Measurements from ENCODE around the gene IL22.

The IL22 gene, protein sequence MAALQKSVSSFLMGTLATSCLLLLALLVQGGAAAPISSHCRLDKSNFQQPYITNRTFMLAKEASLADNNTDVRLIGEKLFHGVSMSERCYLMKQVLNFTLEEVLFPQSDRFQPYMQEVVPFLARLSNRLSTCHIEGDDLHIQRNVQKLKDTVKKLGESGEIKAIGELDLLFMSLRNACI

DNA sequence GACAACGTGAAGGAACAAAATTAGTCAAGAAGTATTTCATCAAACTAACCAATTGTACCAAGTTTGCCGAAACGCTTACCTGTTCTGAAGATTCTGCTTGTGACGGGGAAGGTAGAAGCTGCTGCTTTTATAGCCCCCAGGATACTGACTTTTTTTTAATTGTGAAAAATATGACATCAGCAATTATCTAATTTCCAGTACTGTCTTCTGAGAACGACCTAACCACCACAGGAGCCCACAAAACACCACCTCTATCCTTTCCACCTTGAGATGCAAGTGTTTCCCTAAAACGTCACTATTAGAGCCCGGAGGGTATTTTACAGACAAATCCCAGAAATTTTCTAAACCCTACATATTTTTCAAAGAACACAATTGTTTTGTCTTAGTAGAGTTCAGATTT is at the start of gene IL22:
IL22 (minus strand) TSS at position 101 of the 400 bp plus-strand sequence. CDS start 156 bp downstream, outside the sequence.
- no peak within 1 kb of the TSS for H3K4me3 ChIP-seq (ENCODE audit: low read depth, low read length)

DNA sequence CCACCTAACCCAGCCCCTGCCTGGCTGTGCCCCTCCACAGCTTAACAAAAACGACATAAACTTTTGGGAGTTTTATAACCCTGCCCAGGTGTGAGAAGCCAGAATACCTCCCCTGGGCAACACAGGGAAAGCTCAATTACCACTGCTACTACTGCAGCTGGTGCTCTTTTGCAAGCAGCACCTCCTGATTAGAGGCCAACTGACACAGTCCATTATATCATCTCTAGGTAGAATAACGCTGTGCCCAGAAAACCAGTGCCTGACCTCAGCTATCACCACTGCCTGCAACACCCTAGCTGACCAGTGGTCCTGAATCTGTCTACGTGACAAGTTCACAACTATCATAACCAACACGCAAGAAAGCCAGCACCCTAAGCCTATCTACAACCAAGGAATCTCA is 44.5 kb upstream of the IL22 start:
- H3K4me3 ChIP-seq (ENCODE audit: low read depth, low read length) = no peak overlapping the region

DNA sequence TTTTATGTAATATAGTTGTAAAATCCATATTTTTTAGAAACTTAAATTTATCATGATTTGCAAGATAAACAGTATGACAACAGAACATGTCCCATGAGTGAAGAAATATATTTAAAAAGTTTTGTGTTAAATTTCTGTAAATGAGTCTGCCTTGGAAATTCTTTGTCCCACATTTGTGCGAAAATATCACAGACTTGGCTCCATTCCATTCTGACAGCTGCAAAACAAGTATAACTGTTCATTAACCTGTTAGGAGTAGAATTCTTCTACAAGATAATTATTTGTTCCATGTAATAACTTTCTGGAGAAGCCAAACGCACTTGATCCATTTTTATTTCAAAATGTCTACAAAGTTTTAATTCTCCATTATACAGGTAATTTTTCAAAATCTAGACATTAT is 40.8 kb upstream of the IL22 start:
- no peak overlapping the region for H3K4me3 ChIP-seq (ENCODE audit: low read depth, low read length)

DNA sequence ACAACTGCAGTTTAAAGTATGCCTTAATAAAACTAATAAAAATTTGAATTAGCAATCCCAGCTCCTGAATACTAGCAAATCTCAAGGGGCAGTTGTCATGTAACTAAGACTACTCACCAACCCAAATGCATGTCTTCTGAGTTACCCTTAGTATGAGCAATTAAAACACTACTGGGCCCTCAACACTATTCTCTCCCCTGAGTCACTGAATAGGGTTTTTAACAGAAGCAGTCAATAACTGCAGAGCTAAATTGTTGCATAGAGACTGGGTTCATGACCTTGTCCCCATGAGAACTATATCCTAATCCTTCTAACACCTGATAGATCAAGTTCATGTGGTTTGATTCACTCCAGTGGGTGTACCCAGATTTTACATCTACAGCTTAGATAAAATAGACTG is 39.9 kb upstream of the IL22 start:
- H3K4me3 ChIP-seq (ENCODE audit: low read depth, low read length) = no peak overlapping the region

DNA sequence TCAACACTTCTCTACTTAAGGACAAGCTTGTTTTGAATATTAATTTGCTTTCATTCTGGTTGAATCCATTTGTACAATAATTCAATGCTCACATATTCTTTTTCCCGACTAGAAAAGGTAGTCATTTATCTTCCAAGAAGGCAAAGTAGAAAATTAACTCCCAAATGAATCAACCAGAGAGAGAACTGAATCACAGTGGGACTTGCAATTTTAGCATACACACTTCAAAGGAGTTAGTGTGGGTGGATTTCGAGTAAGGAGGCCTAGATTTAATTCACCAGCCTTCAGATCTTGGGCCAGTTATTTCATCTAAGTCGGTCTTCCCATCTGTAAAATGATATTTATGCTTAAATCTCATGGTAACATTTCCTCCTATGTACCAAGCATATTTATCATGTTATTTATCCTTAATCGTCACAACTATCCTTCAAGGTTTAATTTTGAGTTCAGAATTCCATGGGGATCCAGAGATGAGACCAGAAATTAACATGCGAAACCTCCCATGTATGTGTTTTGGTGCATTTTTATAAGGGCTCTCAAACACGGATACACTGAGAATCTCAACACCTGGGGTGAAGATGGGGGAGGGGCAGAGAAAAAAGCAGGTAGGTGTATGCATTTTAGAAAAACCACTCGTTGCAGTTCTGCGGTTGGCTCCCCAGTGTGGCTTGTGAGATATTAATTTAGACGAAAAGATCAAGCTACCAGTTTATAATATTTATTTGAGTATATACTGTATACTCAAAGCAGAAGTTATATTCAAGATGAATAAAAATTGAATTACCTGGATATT is 38.9 kb upstream of the IL22 start:
- no peak overlapping the region for H3K4me3 ChIP-seq (ENCODE audit: low read depth, low read length)

DNA sequence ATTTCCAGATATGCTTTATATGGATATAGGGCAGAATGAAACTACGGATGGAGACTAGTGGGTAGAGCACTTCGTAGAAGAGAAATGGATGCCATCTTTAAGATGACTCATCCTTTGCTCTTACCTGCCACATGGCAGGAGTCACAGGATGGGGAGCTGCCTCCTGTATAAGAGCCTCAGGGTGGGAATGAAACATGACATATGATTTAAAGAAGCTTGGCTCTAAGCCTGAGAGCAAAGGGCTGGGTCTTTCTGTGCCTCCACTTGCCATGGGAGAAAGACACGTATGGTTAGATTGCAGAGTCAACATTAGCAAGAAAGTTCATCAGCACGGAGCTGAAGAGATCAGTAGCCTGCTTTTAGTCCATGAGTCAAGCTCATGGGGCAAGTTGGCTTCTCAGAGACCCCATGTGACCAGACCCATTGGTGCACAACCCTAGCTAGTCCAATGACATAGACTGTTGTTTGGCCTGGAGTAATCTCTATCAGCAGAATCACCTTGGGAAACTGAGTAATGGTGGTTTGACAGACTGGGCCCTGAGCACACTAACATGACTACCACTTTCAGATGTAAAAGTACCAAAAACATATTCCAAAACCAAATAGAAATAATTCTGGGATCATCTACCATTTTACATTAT is 38.1 kb upstream of the IL22 start:
- H3K4me3 ChIP-seq (ENCODE audit: low read depth, low read length) = no peak overlapping the region

DNA sequence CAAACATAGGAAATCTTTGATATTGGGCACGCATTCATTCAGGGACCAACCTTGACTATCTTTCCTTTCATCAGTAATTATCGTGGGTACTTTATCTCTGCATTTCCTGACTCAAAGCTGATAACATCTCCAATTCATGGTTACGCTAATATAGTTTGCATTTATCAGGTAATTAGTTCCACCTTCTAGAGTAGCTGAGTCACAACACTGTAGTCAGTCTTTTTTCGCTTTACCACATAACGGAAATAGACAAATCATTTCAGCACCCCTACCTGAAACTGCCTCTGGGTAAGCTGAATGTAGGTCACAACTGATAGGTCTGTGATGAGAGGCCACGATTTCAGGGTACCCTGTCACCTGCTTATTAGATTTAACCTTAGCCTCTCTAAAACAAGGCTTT is 36.7 kb upstream of the IL22 start:
- no peak overlapping the region for H3K4me3 ChIP-seq (ENCODE audit: low read depth, low read length)

DNA sequence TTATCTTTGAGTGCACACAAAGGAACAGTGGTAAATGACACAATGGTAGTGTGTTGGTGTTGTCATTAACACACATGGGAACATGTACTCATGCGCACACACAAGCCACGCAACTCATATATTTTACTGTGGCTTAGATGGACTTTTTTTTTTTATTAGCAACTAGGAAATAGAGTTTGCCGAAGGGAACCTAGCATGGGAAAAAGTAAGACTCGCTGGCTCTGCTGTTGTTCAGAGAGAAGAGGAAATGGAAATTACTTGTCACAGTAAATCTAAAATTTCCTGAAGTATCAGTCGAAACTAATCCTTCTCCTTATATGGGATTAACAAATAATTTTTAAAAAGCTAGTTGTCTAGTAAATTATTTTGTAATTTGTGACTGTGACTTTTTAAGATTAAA is 33.7 kb upstream of the IL22 start:
- H3K4me3 ChIP-seq (ENCODE audit: low read depth, low read length) = no peak overlapping the region

DNA sequence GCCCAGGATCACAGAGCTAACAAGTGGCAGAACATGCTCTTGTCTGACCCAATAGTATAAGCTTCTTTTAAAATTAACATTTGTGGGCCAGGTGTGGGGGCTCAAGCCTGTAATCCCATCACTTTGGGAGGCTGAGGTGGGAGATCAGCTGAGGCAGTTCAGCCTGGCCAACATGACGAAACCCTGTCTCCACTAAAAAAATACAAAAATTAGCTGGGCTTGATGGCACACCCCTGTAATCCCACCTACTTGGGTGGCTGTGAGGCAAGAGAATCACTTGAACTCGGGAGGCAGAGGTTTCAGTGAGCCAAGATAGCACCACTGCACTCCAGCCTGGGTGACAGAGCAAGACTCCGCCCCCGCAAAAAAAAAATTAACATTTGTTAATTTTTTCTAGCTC is 33.0 kb upstream of the IL22 start:
- no peak overlapping the region for H3K4me3 ChIP-seq (ENCODE audit: low read depth, low read length)

DNA sequence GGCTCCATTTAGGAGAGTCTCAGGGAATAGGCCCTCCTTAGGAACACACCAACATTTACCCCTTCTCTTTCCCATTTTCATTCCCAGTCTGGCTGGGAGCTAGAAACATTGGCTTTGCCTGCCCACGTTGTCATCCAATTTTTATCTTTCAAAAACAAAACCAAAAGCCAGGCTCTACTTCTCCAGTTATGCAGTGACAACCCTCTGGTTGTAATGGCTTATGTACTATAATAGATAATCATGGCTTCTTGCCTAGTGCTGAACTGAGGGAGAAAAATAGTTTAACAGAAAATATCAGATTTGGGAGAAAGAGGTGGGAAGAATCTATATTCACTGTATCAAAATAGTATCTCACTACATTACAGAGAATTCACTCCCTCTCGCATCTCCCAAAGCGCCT is 32.1 kb upstream of the IL22 start:
- no peak overlapping the region for H3K4me3 ChIP-seq (ENCODE audit: low read depth, low read length)

DNA sequence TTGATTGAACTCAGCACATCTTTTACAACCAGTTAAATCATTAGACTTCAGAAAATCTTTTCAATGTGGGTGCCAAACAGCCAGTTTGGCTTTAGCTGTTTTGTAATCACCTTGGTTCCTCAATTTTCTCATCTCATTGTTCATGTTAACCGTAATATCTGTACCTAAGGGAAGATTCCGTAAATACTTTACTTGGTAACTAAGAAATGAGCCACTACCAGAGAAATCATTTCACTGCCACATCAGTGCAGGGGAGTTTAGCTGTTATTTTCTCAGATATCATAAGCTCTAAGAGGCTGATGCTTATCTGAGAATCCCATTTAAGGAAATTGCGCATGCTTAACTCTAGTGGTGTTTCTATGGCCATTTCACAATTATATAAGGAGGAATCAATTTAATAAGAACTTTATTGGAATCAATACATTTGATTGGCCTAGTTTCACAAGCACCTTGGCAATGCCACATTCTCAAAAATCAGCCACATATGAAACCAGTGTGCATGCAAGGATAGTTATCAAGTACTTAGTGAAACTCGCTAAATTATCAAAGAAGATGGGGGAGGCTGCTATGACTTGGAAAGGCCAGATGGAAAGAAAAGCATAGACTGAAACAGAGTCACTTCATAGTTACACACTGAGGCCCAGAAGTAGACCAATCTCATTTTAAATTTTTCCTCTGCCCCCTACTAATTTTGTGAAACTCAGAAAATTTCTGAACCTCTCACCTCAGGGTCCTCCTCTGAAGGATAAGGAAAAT is 28.1 kb upstream of the IL22 start:
- H3K4me3 ChIP-seq (ENCODE audit: low read depth, low read length) = no peak overlapping the region

DNA sequence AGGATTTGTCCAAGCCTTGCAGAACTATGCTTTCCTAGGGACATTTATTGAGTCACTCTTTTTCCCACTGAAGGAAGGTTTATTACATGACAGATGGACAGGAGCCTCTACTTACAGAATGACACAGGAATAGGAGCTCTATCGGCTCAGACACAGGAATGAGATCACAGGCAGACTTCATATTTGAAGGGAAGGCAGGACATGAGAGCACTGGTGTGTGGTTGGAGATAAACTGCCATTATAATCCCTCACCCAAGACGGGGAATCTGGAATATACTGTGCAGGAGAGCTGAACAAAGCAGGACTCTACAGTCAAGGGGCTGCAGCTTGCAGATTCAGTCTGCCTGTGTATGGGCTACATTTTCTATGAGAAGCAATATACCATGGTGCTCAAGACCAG is 26.8 kb upstream of the IL22 start:
- H3K4me3 ChIP-seq (ENCODE audit: low read depth, low read length) = no peak overlapping the region

DNA sequence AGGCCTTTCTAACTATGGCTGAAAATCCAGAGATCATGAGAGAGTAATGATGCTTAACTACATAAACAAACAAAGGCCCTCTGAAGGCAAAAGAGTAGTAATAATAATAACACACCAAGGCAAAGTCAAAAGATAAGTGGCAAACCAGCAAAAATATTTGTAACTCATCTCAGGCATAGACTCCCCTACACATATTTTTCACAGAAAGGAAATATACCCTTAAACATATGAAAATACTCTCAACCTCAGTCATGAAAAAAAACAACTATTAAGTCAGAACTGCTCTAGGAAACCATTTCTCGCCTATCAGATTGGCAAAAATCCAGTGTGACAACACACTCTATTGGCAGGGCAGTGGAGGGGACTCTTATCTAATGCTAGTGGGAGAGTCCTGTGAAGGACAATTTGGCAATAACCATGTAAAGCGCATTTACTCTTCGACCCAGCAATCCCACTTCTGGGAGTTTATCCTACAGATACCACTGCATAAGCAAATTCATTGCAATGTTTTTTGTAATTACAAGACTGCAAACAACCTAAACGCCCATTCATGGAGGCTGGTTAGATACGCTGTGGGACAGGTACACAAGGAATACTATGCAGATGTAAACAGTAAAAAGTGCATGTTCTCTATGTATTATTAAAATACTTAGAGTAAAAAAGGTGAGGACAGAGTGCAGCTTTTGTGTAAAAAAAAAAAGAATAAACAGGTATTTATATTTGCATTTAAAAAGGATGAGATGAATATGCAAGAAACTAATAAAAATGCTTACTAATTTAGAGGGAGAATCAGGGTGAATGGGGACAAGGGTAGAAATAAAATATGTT is 26.0 kb upstream of the IL22 start:
- H3K4me3 ChIP-seq (ENCODE audit: low read depth, low read length) = no peak overlapping the region

DNA sequence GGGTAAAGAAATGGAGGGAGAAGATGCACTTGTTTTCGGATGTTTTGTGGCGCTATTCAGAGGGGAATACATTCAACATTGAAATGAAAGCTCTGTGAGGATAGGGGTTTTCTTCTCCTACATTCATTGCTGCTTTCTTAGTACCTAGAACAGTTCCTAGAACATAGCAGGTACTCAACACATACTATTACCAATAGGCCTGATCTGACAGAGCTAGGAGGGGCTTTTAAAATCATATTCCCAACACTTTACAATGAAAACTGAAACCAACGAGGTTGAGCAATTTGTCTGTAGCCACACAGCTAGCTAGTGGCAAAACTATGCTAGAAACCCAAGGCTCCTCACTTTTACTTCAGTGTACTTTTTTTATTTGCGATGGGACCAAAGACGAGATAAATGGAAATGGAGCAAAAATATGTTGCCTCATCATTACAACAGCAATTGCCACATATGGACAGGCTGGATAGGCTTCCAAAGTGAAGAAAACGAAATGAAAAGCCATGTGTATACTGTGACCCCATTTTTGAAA is 23.1 kb upstream of the IL22 start:
- H3K4me3 ChIP-seq (ENCODE audit: low read depth, low read length) = no peak overlapping the region

DNA sequence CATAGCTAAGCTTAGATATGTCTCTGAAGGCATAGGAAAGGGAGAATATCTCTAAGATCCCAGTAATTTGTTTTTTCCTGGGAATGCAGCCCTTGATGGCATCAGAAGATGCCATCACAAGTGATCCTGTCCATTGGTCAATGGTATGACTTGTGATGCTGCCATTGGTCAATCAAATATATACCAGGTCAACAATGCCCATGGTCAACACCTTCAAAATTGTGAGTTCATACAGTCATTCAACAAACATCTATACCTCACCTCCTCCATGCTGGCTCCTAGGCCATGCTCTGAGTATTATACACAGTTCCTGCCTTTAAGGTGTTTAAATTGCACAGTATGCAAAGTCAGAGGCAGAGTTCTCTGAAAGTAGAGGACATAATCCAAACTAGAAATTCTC is 19.3 kb upstream of the IL22 start:
- no peak overlapping the region for H3K4me3 ChIP-seq (ENCODE audit: low read depth, low read length)

DNA sequence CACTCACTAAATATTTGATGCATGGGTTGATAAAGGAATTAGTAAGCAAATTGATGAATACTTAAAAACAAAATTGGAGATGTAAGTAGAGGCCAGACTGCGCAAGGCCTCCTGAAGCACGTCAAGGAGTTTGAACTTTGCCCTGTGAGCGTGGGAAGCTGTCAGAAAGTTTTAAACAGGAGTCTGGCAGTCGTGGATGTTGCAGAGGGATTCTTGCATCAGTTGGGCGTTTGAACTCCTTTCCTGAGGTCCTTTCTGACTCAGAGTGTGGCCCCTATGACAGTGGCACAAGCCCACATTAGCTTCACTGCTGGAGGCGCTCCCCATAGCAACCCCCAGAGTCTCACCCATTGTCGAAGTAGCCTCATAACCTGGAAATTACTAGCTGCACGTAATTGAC is 17.9 kb upstream of the IL22 start:
- no peak overlapping the region for H3K4me3 ChIP-seq (ENCODE audit: low read depth, low read length)

DNA sequence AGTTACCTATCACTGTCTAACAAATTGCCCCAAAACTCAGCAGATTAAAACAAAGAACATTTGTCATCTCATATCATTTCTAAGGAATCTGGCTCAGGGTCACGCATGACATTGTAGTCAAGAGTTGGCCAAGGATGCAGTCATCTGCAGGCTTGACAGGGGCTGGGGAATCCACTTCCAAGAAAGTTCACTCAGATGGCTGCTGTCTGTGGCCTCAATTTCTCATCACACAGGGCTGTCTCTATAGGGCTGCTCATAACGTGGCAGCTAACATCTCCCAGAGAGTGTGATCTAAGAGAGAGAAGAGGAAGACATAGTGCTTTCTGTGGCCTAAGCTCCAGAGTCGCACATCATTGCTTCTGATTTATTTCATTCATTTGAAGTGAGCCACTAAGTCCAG is 17.0 kb upstream of the IL22 start:
- no peak overlapping the region for H3K4me3 ChIP-seq (ENCODE audit: low read depth, low read length)

DNA sequence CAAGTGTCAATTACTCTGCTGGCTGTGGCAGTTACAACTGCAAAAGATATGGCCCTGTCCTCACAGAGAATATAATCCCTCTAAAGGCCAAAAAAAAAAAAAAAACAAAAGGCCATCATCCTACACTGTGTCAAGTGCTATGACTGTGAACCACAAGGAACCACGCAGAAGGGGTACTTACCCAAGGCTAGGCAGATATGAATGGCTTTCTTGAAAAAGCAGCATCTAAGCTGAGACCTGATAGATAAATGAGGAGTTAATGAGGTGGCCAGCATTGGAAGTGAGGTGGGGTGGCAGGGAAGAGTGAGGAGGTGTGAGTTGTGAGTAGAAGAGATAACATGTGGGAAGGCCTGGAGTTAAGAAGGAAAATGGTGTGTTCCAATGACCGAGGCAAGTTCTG is 16.4 kb upstream of the IL22 start:
- no peak overlapping the region for H3K4me3 ChIP-seq (ENCODE audit: low read depth, low read length)

DNA sequence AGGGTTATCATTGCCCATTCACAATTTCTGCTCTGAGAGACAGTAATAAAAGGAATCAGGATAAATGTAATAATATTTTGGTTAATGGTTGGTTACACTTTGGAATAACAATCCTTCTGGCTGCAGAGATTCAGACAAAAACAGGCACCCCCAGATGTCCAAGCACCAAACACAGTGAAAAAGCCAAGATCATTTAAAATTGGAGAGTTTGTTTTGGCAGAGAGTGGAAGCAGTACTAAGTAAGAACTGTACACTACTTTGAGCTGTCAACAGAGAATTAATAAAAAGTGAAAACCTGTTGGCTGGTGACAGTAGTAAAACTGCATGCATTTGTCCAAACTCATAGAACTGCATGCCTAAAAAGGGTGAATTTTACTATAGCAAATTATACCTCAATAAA is 15.6 kb upstream of the IL22 start:
- H3K4me3 ChIP-seq (ENCODE audit: low read depth, low read length) = no peak overlapping the region

DNA sequence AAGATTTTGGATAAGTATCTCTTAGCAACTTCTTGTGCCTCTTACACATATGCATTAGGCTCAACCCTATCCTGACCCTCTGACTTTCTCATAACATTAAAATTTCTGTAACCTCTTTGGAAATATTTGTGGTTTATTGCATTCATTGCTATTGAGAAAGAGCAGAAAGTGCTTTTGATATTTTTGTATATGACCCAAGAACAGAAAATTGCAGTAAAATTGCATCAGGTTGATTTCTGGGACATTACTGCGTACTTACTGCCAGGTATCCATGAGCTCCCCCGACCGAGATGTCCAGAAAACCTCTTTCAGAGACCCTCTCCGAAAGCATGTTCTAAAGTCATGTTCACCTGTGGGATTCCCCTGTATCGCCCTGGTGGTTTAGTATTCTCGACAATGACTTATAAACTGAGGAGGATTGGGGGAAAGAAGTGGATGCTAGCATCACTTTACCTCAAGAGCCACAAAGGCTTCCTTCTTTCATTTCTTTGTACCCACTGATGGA is 14.5 kb upstream of the IL22 start:
- no peak overlapping the region for H3K4me3 ChIP-seq (ENCODE audit: low read depth, low read length)

Data from iPS-11a (cell line).